GM18519 (cell line): ENCODE measurements around the gene CYBB.
"Not testable (repeated sequence)": the region's sequence is repeated elsewhere in the genome, so short reads cannot be mapped to it uniquely, and the experiment has no call there.

Source experiments
- ATAC-seq: cut with Tn5 transposase; IDR thresholded peaks from one replicate; pipeline ENCODE4 v1.9.1; 2021; ENCODE audit warnings: mild to moderate bottlenecking, moderate library complexity; ENCODE audit not compliant: unreplicated experiment, low FRiP score

Gene CYBB

DNA sequence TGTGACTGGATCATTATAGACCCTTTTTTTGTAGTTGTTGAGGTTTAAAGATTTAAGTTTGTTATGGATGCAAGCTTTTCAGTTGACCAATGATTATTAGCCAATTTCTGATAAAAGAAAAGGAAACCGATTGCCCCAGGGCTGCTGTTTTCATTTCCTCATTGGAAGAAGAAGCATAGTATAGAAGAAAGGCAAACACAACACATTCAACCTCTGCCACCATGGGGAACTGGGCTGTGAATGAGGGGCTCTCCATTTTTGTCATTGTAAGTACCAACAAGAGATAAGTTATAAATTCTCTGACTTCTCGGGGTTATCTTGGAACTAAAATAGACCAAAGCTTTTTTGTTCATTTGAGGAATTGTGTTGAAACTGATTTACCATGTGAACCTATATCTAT, at the start of gene CYBB:
Gene CYBB, plus strand, starts transcription at position 203 of the 400 bp plus-strand sequence. Its CDS starts 19 bp downstream, at position 222.
- ATAC-seq: no peak

DNA sequence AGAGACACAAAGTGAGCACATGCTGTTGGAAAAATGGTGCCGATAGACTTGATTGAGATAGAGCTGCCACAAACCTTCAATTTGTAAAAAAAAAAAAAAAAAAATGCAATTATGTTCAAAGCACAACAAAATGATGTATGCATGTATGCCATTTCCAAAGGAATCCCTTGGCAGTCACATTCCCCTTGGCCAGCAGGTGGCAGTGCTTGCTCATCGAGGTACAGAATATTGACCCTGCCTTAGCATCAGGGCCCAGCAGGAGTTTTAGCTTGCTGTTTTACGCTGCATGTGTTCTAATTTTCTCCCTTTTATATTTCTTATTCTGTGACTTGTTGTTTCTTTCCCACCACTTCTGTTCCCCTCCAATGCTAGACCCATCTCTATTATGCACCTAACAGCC, 34.5 kb upstream of the CYBB start:
- ATAC-seq: peak; percentile 60

DNA sequence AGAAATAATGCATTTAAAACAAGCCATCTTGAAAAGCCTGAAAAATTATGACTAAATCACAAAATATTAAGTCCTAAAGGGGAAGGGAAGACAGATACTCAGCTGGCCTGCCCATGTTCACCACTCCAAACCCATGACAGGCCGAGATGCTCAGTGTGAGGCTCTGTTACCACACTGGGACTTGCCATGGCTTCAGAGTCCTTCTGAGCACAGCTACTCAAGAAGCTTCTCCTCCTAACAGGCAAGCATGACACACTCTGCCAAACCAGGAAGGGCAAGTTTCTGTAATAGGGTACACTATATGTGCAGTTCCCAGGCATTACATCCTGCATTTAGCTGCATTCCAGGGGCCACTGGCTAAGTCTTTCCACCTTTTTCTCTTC, 34.0 kb upstream of the CYBB start:
- peak; percentile 15 for ATAC-seq

GRCh38 chrX:37746218-37746941, 33.5 kb upstream of the CYBB start:
- ATAC-seq: peak; percentile 88

- no peak for ATAC-seq
Measured at GRCh38 chrX:37746951-37747350, 32.9 kb upstream of the CYBB start.

- no peak for ATAC-seq
Measured at GRCh38 chrX:37752281-37752680, 27.6 kb upstream of the CYBB start.

DNA sequence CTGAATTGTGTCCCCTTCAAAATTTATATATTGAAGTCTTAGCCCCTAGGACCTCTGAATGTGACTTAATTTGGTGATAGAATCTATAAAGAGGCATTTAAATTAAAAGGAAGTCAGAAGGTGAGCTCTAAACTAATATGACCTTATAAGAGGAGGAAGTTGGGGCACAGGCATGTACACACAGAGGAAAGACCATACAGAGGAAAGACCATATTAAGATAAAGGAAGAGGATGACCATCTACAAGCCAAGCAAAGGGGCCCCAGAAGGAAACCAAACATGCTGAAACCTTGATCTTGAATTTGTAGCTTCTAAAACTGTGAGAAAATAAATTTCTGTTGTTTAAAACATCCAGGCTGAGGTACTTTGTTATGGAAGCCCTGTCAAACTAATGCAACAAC, 26.9 kb upstream of the CYBB start:
- ATAC-seq: no peak

GRCh38 chrX:37753384-37753783, 26.5 kb upstream of the CYBB start:
- no peak for ATAC-seq

- peak; percentile 15 for ATAC-seq
Measured at GRCh38 chrX:37754516-37754915, 25.3 kb upstream of the CYBB start.

- ATAC-seq: peak; percentile 83
Measured at GRCh38 chrX:37755025-37755424, 24.8 kb upstream of the CYBB start.

DNA sequence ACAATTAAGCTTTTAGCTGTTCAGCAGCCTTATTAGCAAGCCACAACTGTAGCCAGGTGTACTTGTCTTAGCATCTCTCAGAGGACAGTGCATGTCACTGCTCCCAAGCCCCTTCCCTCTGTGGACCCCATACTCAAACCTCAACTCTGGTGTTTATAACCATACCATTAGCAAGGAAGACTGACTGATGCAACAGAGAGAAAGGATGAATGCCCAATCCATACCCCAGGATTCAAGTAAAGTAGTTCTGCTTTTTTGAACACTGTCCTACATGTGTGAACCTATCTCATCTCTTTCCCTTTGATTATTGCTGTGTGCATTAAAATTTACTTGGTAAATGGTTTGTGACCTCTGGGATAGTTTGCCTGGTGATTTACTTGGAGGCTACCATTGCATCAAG, 22.8 kb upstream of the CYBB start:
- no peak for ATAC-seq

DNA sequence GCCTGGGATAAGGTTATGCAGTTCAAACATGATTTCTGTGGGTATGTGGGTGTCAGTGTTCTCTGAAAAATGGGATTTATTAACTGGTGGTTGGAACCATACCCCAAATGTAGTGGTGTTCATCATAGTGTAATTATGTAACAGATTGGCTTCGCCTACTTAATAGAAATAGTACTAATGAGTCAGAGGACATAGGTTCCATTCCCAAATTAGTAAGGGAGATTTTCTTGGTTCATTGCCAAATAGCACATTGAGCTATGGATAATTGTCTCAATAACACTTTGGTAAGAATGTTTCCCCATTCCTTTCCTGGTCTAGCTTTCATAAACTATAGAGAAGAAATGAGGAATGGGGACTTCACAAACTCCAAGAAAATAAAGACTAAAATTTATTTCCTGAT, 20.5 kb upstream of the CYBB start:
- ATAC-seq: no peak

DNA sequence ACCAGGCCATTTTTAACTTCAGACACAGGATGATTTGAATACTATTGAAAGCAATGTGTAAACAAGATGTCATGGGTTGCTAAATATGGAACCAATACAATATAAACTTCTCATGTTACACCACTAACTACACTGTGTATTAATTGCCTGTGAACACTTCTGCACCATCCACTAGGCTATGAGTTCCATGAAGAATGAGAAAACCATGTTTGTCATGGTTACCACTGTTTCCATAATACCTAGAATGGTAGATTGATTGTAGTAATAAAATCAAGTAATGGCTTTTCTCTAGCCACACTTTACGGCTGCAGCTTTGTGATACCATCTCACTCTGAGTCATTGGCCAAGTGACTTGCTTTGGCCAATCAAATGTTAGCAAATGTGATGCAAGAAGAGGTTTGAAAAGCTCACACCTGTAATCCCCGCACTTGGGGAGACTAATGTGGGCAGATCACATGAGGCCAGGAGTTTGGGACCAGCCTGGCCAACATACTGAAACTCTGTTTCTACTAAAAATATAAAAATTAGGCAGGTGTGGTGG, 19.9 kb upstream of the CYBB start:
- ATAC-seq: no peak

GRCh38 chrX:37763400-37763799, 16.5 kb upstream of the CYBB start:
- ATAC-seq: no peak

GRCh38 chrX:37765507-37765906, 14.4 kb upstream of the CYBB start:
- ATAC-seq: no peak

GRCh38 chrX:37767430-37767829, 12.4 kb upstream of the CYBB start:
- no peak for ATAC-seq

DNA sequence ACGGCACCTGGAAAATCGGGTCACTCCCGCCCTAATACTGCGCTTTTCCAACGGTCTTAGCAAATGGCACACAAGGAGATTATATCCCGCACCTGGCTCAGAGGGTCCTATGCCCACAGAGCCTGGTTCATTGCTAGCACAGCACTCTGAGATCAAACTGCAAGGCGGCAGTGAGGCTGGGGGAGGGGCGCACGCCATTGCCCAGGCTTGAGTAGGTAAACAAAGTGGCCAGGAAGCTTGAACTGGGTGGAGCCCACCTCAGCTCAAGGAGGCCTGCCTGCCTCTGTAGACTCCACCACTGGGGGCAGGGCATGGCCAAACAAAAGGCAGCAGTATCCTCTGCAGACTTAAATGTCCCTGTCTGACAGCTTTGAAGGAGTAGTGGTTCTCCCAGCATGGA, 11.0 kb upstream of the CYBB start:
- ATAC-seq: not testable (repeated sequence)

- ATAC-seq: peak; percentile 39
Measured at GRCh38 chrX:37776283-37776986, 3.4 kb upstream of the CYBB start.

DNA sequence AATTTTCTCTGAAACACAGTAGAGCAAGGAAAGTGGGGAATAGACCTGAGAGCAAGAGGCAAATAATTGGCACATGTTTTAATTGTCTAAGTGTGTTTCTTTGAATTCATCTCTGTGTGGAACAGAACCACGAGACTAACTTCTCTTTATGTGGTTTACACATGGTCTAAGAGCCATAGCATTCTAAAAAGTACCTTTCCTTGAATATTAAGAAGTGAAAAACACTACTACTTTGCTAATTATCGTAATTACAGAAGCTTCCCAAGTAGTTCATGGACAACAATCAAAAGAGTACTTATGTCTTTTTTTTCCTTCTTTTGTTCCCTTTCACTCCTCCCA, 2.9 kb upstream of the CYBB start:
- ATAC-seq: no peak

GRCh38 chrX:37781081-37781480, 1.2 kb downstream of the CYBB start:
- no peak for ATAC-seq

- ATAC-seq: no peak
Measured at GRCh38 chrX:37781814-37782213, 2.0 kb downstream of the CYBB start.

GRCh38 chrX:37782359-37782758, 2.5 kb downstream of the CYBB start:
- ATAC-seq: no peak
